GM12872 (cell line): Measurements from ENCODE around the gene MAP3K2.

Experiments
- TF ChIP-seq, protein P1 (sequence below): IDR thresholded peaks from 3 replicates; pipeline ENCODE4 v1.5.1; 2011; ENCODE audit warnings: low read depth, mild to moderate bottlenecking, low read length, moderate library complexity; ENCODE audit not compliant: insufficient read depth

Gene MAP3K2

GRCh38 chr2:127387655-127388422, at the start of gene MAP3K2:
MAP3K2 (minus strand) TSS chr2:127387975; CDS start chr2:127343129, 44,846 bp downstream.
- TF ChIP-seq, protein P1, sequence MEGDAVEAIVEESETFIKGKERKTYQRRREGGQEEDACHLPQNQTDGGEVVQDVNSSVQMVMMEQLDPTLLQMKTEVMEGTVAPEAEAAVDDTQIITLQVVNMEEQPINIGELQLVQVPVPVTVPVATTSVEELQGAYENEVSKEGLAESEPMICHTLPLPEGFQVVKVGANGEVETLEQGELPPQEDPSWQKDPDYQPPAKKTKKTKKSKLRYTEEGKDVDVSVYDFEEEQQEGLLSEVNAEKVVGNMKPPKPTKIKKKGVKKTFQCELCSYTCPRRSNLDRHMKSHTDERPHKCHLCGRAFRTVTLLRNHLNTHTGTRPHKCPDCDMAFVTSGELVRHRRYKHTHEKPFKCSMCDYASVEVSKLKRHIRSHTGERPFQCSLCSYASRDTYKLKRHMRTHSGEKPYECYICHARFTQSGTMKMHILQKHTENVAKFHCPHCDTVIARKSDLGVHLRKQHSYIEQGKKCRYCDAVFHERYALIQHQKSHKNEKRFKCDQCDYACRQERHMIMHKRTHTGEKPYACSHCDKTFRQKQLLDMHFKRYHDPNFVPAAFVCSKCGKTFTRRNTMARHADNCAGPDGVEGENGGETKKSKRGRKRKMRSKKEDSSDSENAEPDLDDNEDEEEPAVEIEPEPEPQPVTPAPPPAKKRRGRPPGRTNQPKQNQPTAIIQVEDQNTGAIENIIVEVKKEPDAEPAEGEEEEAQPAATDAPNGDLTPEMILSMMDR = no peak

DNA sequence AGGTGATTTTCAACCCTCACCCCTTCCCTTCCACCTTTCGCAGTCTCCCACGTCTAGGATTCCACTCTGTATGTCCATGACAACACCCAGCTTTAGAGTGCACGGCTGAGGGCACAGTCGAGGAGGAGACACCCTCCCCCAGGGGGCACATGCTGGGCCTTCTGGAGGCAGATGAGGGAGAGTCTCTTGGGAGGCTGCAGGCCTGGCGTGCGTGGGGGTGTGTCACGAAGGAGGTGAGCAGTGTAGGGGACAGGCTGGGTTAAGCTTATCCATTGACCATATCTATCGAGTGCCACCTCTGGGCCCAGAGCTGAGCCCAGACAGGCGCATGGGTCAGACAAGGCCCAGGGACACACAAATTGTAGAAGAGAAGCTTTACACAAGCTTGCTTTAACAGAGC, 49.3 kb upstream of the MAP3K2 start:
- TF ChIP-seq, protein P1 = no peak

DNA sequence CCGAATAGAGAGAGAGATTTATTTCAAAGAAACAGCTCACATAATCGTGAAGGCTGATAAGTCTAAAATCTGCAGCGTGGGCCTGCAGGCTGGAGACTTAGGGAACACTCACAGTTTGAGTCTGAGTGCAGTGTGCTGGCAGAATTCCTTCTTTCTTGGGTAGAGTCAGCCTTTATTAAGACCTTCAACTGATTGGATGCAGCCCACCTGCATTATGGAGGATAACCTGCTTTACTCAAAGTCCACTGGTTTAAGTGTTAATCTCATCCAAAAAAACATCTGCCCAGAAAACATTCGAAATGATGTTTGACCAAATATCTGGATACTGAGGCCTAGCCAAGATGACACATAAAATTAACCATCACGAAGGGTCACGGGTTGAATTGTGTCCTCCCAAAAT, 46.7 kb upstream of the MAP3K2 start:
- TF ChIP-seq, protein P1 = no peak

- TF ChIP-seq, protein P1 = no peak
Observed at GRCh38 chr2:127431408-127432023, 43.7 kb upstream of the MAP3K2 start.

- TF ChIP-seq, protein P1 = no peak
Observed at GRCh38 chr2:127429844-127430425, 42.2 kb upstream of the MAP3K2 start.

DNA sequence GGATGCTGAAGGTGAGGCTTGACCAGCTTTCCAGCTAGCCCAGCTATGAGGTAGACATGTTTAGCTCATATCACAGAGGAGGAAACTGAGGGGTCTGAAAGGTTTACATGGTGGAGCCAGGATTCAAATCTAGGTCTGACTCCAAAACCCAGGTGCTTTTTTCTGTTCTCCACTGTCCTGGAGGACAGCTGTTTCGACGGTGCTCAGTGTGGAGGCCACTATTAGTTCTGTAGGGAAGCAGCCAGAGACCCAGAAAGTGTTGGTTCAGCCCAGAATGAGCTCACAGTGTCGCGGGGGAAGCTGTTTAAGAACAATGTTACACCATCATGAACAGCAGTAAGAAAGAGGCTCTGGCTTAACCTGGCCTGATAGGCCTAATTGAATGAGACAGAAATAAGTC, 41.5 kb upstream of the MAP3K2 start:
- TF ChIP-seq, protein P1 = no peak

DNA sequence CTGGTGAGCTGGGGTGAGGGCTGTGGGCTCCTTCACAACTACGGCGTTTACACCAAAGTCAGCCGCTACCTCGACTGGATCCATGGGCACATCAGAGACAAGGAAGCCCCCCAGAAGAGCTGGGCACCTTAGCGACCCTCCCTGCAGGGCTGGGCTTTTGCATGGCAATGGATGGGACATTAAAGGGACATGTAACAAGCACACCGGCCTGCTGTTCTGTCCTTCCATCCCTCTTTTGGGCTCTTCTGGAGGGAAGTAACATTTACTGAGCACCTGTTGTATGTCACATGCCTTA, 41.0 kb upstream of the MAP3K2 start:
- TF ChIP-seq, protein P1 = no peak
